Skeletal muscle tissue (tissue), 4 donors: ENCODE measurements around the gene PCSK6. TPM values are rescaled to one million over a fixed set of nuclear protein-coding genes. Genes with fewer than 3 reads are reported as not detected.

Source experiments
- H3K27ac ChIP-seq: one replicate; pipeline ENCODE4 v1.7.0; 2013; ENCODE audit warnings: mild to moderate bottlenecking, low read depth, low read length, inconsistent platforms
- H3K27me3 ChIP-seq, 3 donors: one replicate each; pipeline ENCODE4 v1.7.0; 2013; ENCODE audit warnings: low read length in 3 of 3; ENCODE audit not compliant: control insufficient read depth in 3 of 3, insufficient read depth in 3 of 3
- H3K36me3 ChIP-seq, 3 donors: one replicate each; pipeline ENCODE4 v1.7.0; 2013; ENCODE audit warnings: low read length in 3 of 3; ENCODE audit not compliant: control insufficient read depth in 3 of 3, insufficient read depth in 3 of 3
- H3K4me1 ChIP-seq, 3 donors: one replicate each; pipeline ENCODE4 v1.7.0; 2013; ENCODE audit warnings: low read length in 3 of 3, mild to moderate bottlenecking in 3 of 3; ENCODE audit not compliant: control insufficient read depth in 3 of 3, insufficient read depth in 3 of 3
- H3K4me3 ChIP-seq, 3 donors: one replicate each; pipeline ENCODE4 v1.7.0; 2013; ENCODE audit warnings: low read length in 3 of 3
- H3K9ac ChIP-seq, 3 donors: one replicate each; pipeline ENCODE4 v1.7.0; 2013; ENCODE audit warnings: low read length in 3 of 3, mild to moderate bottlenecking in 3 of 3, moderate library complexity in 2 of 3, low read depth in 1 of 3
- H3K9me3 ChIP-seq, 3 donors: one replicate each; pipeline ENCODE4 v1.7.0; 2013; ENCODE audit warnings: low read length in 3 of 3; ENCODE audit not compliant: control insufficient read depth in 3 of 3
- total RNA-seq: library from RNA; depleted of rRNA; stranded (reverse); fragments of >200 nt; gene quantifications from one replicate; pipeline ENCODE4 v1.2.3, GENCODE V29; 2014
- donor health status: Osteomylitis.

The PCSK6 gene
- total RNA-seq, 1 donor from 2014 or later: 11.5 TPM

- Histone ChIP-seq H3K27ac (peak overlapping the region; percentile 96), H3K9ac (peak overlapping the region; percentile 8 to 79 (median 66)), H3K36me3 (peaks cover 41 to 52% (median 50%) of the 10 kb centered on the region in 3 donors)
These were observed 211.5 kb downstream of the PCSK6 start for GRCh38 chr15:101277943-101278564.

GRCh38 chr15:101277038-101277822 is 212.3 kb downstream of the PCSK6 start, which contains the start of gene SELENOS:
TSS of gene SELENOS (minus strand) at chr15:101277485. CDS start at chr15:101277417, 68 bp downstream.
- Histone ChIP-seq H3K4me1 (peaks cover 25 to 49% (median 38%) of the 10 kb centered on the region in 3 donors), H3K27ac (peak within 1 kb of the TSS; percentile 96), H3K36me3 (peaks cover 38 to 52% (median 52%) of the 10 kb centered on the region in 3 donors), H3K4me3 (peak within 1 kb of the TSS; percentile 93 to 97 (median 93)), H3K9me3 (no peaks in the 10 kb centered on the region), H3K9ac (peak within 1 kb of the TSS; percentile 96 to 97 (median 96)), H3K27me3 (no peaks in the 10 kb centered on the region)

More at GRCh38 chr15:101277943-101278564, 211.5 kb downstream of the PCSK6 start:
- no peaks in the 10 kb centered on the region for H3K27me3 ChIP-seq
- peak overlapping the region; percentile 76 to 93 (median 79) for H3K4me3 ChIP-seq
- H3K4me1 ChIP-seq: peaks cover 25 to 41% (median 32%) of the 10 kb centered on the region in 3 donors
- H3K9me3 ChIP-seq: no peaks in the 10 kb centered on the region

- H3K36me3 ChIP-seq: peaks cover 40 to 52% (median 50%) of the 10 kb centered on the region in 3 donors
- no peaks in the 10 kb centered on the region for H3K27me3 ChIP-seq
- no peaks in the 10 kb centered on the region for H3K9me3 ChIP-seq
- peaks cover 25 to 50% (median 39%) of the 10 kb centered on the region in 3 donors for H3K4me1 ChIP-seq
- H3K27ac ChIP-seq: peak overlapping the region; percentile 96
- H3K4me3 ChIP-seq: peak overlapping the region; percentile 93 to 97 (median 93)
- H3K9ac ChIP-seq: peak overlapping the region; percentile 96 to 97 (median 96)
These were observed 212.9 kb downstream of the PCSK6 start for GRCh38 chr15:101276501-101277037.

- Histone ChIP-seq H3K27ac (no peak overlapping the region), H3K27me3 (no peaks in the 10 kb centered on the region), H3K9ac (no peak overlapping the region), H3K4me3 (no peak overlapping the region), H3K4me1 (peaks cover 25 to 50% (median 39%) of the 10 kb centered on the region in 3 donors), H3K9me3 (no peaks in the 10 kb centered on the region), H3K36me3 (peaks cover 43 to 55% (median 53%) of the 10 kb centered on the region in 3 donors)
These were observed 214.5 kb downstream of the PCSK6 start for GRCh38 chr15:101275018-101275417.

- Histone ChIP-seq H3K27me3 (no peaks in the 10 kb centered on the region), H3K9ac (peak overlapping the region; percentile 23 to 71 (median 34)), H3K4me1 (peaks cover 25 to 48% (median 39%) of the 10 kb centered on the region in 3 donors), H3K27ac (peak overlapping the region; percentile 80), H3K9me3 (no peaks in the 10 kb centered on the region), H3K36me3 (peaks cover 55 to 64% (median 64%) of the 10 kb centered on the region in 3 donors), H3K4me3 (peak overlapping the region in 1 of 3 donors; percentile 22)
These were observed 216.0 kb downstream of the PCSK6 start for GRCh38 chr15:101273534-101273933.

- no peak overlapping the region for H3K27ac ChIP-seq
These were observed 216.9 kb downstream of the PCSK6 start for GRCh38 chr15:101272584-101272983.

GRCh38 chr15:101269479-101270223 is 219.9 kb downstream of the PCSK6 start:
- Histone ChIP-seq H3K4me3 (no peak overlapping the region), H3K9me3 (no peaks in the 10 kb centered on the region), H3K9ac (no peak overlapping the region), H3K27me3 (no peaks in the 10 kb centered on the region), H3K36me3 (peaks cover 50 to 56% (median 56%) of the 10 kb centered on the region in 3 donors), H3K27ac (no peak overlapping the region), H3K4me1 (peaks cover 27 to 51% (median 41%) of the 10 kb centered on the region in 3 donors)

More at GRCh38 chr15:101272584-101272983, 216.9 kb downstream of the PCSK6 start:
- no peaks in the 10 kb centered on the region for H3K27me3 ChIP-seq
- H3K9me3 ChIP-seq: no peaks in the 10 kb centered on the region
- peaks cover 57 to 65% (median 64%) of the 10 kb centered on the region in 3 donors for H3K36me3 ChIP-seq
- H3K4me1 ChIP-seq: peaks cover 17 to 43% (median 33%) of the 10 kb centered on the region in 3 donors
- H3K4me3 ChIP-seq: no peak overlapping the region
- H3K9ac ChIP-seq: no peak overlapping the region

- H3K4me1 ChIP-seq: peaks cover 21 to 35% (median 27%) of the 10 kb centered on the region in 3 donors
- H3K27me3 ChIP-seq: no peaks in the 10 kb centered on the region
- peak overlapping the region; percentile 79 for H3K27ac ChIP-seq
- no peaks in the 10 kb centered on the region for H3K9me3 ChIP-seq
- H3K4me3 ChIP-seq: peak overlapping the region; percentile 19 to 49 (median 45)
- peak overlapping the region in 2 of 3 donors; percentile 26 to 62 for H3K9ac ChIP-seq
- peaks cover 34 to 38% (median 35%) of the 10 kb centered on the region in 3 donors for H3K36me3 ChIP-seq
These were observed 222.0 kb downstream of the PCSK6 start for GRCh38 chr15:101267320-101268104.
